HepG2 (cell line): ENCODE results near the gene IL24. TPM values are rescaled to one million over a fixed set of nuclear protein-coding genes. Genes with fewer than 3 reads are reported as not detected.

ENCODE experiments used
- ATAC-seq: fragments of 200-7000 bp; cut with Tn5 transposase; 3 replicates; pipeline ENCODE4 v1.9.1; 2020; ENCODE audit warnings: mild to moderate bottlenecking, moderate library complexity
- BruUV-seq: library from RNA; stranded (reverse); fragments of 400-500 nt; replicated peaks from 2 replicates; lab custom pipeline; 2021; lab: Mats Ljungman, UMichigan
- CTCF ChIA-PET: fragments of 300-600 bp; formaldehyde crosslinking; extraction: SDS; loops from one replicate; lab custom pipeline; 2021; ENCODE audit warnings: low total read pairs, inconsistent platforms, low intra/inter-chr PET ratio; lab: Yijun Ruan, JAX
- POLR2A ChIA-PET: fragments of 350-600 bp; sonication (Branson Sonifier 250); formaldehyde crosslinking; loops from one replicate; lab custom pipeline; 2020; ENCODE audit warnings: antibody characterized with exemption, inconsistent platforms; lab: Yijun Ruan, JAX
- DNase-seq: peaks from one replicate; pipeline ENCODE4 v3.0.0-alpha.2; 2015; ENCODE audit warnings: low spot score
- FAIRE-seq: peaks from 3 replicates; lab custom pipeline; 2011; peaks lifted over from hg19 to GRCh38; lab: Jason Lieb, UNC
- H2AFZ ChIP-seq: one replicate; pipeline ENCODE4 v1.6.1; 2011; ENCODE audit warnings: low read length, inconsistent platforms
- H3K27ac ChIP-seq: fragments of 300-600 bp; 3 replicates; pipeline ENCODE4 v1.8.0; 2011; ENCODE audit warnings: mixed run types, mild to moderate bottlenecking, mixed read lengths, low read length, inconsistent platforms; ENCODE audit not compliant: insufficient read depth; ENCODE audit errors: extremely low read length
- H3K27me3 ChIP-seq, 2 experiments: fragments of 200-600 bp in 1 of 2; 2 replicates in 1 of 2; 3 replicates in 1 of 2; pipeline versions ENCODE4 v1.6.0 to v1.8.0; 2011; ENCODE audit warnings: low read length in 2 of 2, mild to moderate bottlenecking in 2 of 2, moderate library complexity in 2 of 2, inconsistent platforms in 1 of 2; ENCODE audit not compliant: insufficient read depth in 2 of 2, control insufficient read depth in 1 of 2
- H3K36me3 ChIP-seq, 2 experiments: fragments of 200-600 bp in 1 of 2; replicated peaks in 1 of 2; 2 replicates in 1 of 2; 3 replicates in 1 of 2; pipeline versions ENCODE4 v1.5.1 to v1.8.0; 2011; ENCODE audit warnings: low read length in 2 of 2, inconsistent platforms in 1 of 2; ENCODE audit not compliant: insufficient read depth in 2 of 2, control insufficient read depth in 1 of 2
- H3K4me1 ChIP-seq: 2 replicates; pipeline ENCODE4 v1.5.1; 2012; ENCODE audit warnings: low read length, inconsistent platforms; ENCODE audit not compliant: insufficient read depth
- H3K4me2 ChIP-seq: 2 replicates; pipeline ENCODE4 v1.6.0; 2011; ENCODE audit warnings: low read depth, low read length, inconsistent platforms
- H3K4me3 ChIP-seq, 3 experiments: fragments of 200-600 bp in 1 of 3; sonication (generic), shearing (Covaris generic) in 1 of 3; replicated peaks in 1 of 3; 2 replicates each; pipeline ENCODE4 v1.5.1; 2011 to 2016; ENCODE audit warnings: low read length in 3 of 3, inconsistent platforms in 2 of 3, low read depth in 2 of 3, mild to moderate bottlenecking in 2 of 3, control low read depth in 1 of 3, mixed read lengths in 1 of 3; ENCODE audit not compliant: insufficient read depth in 1 of 3
- H3K79me2 ChIP-seq: one replicate; pipeline ENCODE4 v1.6.1; 2011; ENCODE audit warnings: low read length, inconsistent platforms; ENCODE audit not compliant: insufficient read depth
- H3K9ac ChIP-seq: 2 replicates; pipeline ENCODE4 v1.6.0; 2011; ENCODE audit warnings: mild to moderate bottlenecking, low read depth, low read length, inconsistent platforms; ENCODE audit not compliant: insufficient read depth
- H3K9me3 ChIP-seq: 2 replicates; pipeline ENCODE4 v1.5.1; 2012; ENCODE audit warnings: mild to moderate bottlenecking, low read length
- H4K20me1 ChIP-seq: 2 replicates; pipeline ENCODE4 v1.6.0; 2011; ENCODE audit warnings: inconsistent platforms, mild to moderate bottlenecking, low read length, moderate library complexity; ENCODE audit not compliant: insufficient read depth
- ARNT2 ChIP-seq: sonication (generic); formaldehyde crosslinking; IDR thresholded peaks from 2 replicates; pipeline ENCODE4 v1.8.0; 2022; ENCODE audit warnings: mild to moderate bottlenecking, low read depth, missing genetic modification reagents, moderate library complexity
- CHD4 ChIP-seq: fragments of 200-600 bp; sonication (generic); IDR thresholded peaks from 2 replicates; pipeline ENCODE4 v1.7.0; 2017; ENCODE audit warnings: mild to moderate bottlenecking, low read length, borderline replicate concordance
- KAT7 ChIP-seq: IDR thresholded peaks from 2 replicates; pipeline ENCODE4 v1.6.1; 2018; ENCODE audit warnings: borderline replicate concordance, missing compliant biosample characterization
- LCORL ChIP-seq, 2 experiments: fragments of 450-650 bp in 1 of 2; sonication (generic) in 1 of 2; formaldehyde crosslinking in 1 of 2; IDR thresholded peaks; 2 replicates each; pipeline versions ENCODE4 v1.5.0 to v1.6.1; 2017 to 2020; ENCODE audit warnings: antibody characterized with exemption in 1 of 2, missing genetic modification reagents in 1 of 2
- SNAI1 ChIP-seq: sonication (generic); formaldehyde crosslinking; IDR thresholded peaks from 2 replicates; pipeline ENCODE4 v1.5.0; 2020; ENCODE audit warnings: mild to moderate bottlenecking, missing genetic modification reagents, borderline replicate concordance
- TCF7L2 ChIP-seq: IDR thresholded peaks from 2 replicates; pipeline ENCODE4 v1.6.1; 2011; ENCODE audit warnings: mild to moderate bottlenecking, low read depth, low read length, moderate library complexity
- ZBTB20 ChIP-seq: sonication (generic); formaldehyde crosslinking; IDR thresholded peaks from 2 replicates; pipeline ENCODE4 v1.8.1; 2023; ENCODE audit warnings: missing genetic modification reagents, low read depth, mild to moderate bottlenecking, borderline replicate concordance
- ZNF816 ChIP-seq: sonication (generic); formaldehyde crosslinking; IDR thresholded peaks from 2 replicates; pipeline ENCODE4 v1.8.0; 2022; ENCODE audit warnings: missing genetic modification reagents, mild to moderate bottlenecking, borderline replicate concordance
- WGBS: methylation state at CpG from one replicate; pipeline ENCODE4 v1.1.6; 2017; ENCODE audit warnings: low lambda C conversion rate; 5-methylcytosine and 5-hydroxymethylcytosine counted together
- in situ Hi-C: cut with HindIII; loops from 2 replicates; pipeline ENCODE4 v1.10.0; 2017; ENCODE audit warnings: low pct_unique_long_range_greater_than_20kb; ENCODE audit not compliant: extremely low pct_ligation_motif_present
- intact Hi-C: fragments of 100-400 bp; cut with micrococcal nuclease; formaldehyde crosslinking; loops from one replicate; pipeline ENCODE4 v1.10.0; 2022; ENCODE audit not compliant: unreplicated experiment
- polyA plus RNA-seq, 8 experiments: library from polyadenylated mRNA; depleted of rRNA in 3 of 8; stranded (reverse) in 7 of 8; unstranded in 1 of 8; fragments of >200 nt; fragmentation: Illumina TruSeq in 4 of 8; extraction: Trizol in 4 of 8; gene quantifications; 2 replicates each; pipeline versions ENCODE4 v1.2.1 to v1.2.3, GENCODE V29; 2011 to 2016; ENCODE audit warnings: low read depth in 4 of 8, missing spikeins in 1 of 8, mixed read lengths in 1 of 8; ENCODE audit not compliant: insufficient read depth in 1 of 8
- total RNA-seq, 5 experiments: library from RNA; depleted of rRNA; stranded (reverse); fragments of >200 nt; fragmentation: Illumina TruSeq; extraction: Trizol; gene quantifications; 2 replicates each; pipeline ENCODE4 v1.2.3, GENCODE V29; 2016; ENCODE audit warnings: low read depth in 1 of 5
- TF ChIP-seq, protein P1 (sequence below): sonication (generic); formaldehyde crosslinking; conservative IDR thresholded peaks from 2 replicates; pipeline ENCODE4 v1.4.0; 2020; ENCODE audit warnings: missing genetic modification reagents
- TF ChIP-seq, protein P2 (sequence below): sonication (generic); formaldehyde crosslinking; IDR thresholded peaks from 2 replicates; pipeline ENCODE4 v1.8.1; 2023; ENCODE audit warnings: mild to moderate bottlenecking, missing genetic modification reagents
- TF ChIP-seq, protein P3 (sequence below): sonication (generic); formaldehyde crosslinking; IDR thresholded peaks from 2 replicates; pipeline ENCODE4 v1.4.0; 2020; ENCODE audit warnings: missing genetic modification reagents, borderline replicate concordance
- TF ChIP-seq, protein P4 (sequence below): conservative IDR thresholded peaks from 2 replicates; pipeline ENCODE4 v1.6.1; 2018; ENCODE audit warnings: missing genetic modification reagents
- TF ChIP-seq, protein P5 (sequence below): IDR thresholded peaks from 2 replicates; pipeline ENCODE4 v1.6.1; 2016; ENCODE audit warnings: low read depth, borderline replicate concordance

IL24 gene
- total and polyA plus RNA-seq, 2 of the 13 experiments (the other 11 are each of a cell fraction or from before 2014, with no cell fraction given): not detected

DNA sequence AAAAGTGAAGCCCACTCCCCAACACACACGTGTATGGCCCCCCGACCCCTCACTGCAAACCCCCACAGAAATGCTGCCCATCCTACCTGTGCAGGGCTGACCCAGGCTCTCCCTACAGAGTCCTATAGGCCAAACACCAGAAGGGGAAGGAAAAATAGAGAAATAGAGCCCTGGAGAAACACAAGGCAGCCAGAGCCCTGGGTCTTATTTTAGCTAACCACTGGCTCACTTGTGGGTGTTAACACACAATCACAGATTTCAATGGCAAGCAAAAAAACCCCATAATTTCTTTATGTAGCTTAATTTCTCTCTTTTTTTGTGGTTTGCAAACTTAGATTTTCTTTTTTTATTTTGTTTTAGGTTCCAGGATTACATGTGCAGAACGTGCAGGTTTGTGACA, 50.0 kb downstream of the IL24 start:
- POLR2A ChIA-PET: no interaction called here
- no peak for TF ChIP-seq CHD4
- TF ChIP-seq, protein P1, sequence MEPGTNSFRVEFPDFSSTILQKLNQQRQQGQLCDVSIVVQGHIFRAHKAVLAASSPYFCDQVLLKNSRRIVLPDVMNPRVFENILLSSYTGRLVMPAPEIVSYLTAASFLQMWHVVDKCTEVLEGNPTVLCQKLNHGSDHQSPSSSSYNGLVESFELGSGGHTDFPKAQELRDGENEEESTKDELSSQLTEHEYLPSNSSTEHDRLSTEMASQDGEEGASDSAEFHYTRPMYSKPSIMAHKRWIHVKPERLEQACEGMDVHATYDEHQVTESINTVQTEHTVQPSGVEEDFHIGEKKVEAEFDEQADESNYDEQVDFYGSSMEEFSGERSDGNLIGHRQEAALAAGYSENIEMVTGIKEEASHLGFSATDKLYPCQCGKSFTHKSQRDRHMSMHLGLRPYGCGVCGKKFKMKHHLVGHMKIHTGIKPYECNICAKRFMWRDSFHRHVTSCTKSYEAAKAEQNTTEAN (CRISPR knock-in tag): no peak
- TF ChIP-seq, protein P2, sequence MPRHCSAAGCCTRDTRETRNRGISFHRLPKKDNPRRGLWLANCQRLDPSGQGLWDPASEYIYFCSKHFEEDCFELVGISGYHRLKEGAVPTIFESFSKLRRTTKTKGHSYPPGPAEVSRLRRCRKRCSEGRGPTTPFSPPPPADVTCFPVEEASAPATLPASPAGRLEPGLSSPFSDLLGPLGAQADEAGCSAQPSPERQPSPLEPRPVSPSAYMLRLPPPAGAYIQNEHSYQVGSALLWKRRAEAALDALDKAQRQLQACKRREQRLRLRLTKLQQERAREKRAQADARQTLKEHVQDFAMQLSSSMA (CRISPR knock-in tag): no peak
- TF ChIP-seq TCF7L2: no peak
- TF ChIP-seq, protein P3, sequence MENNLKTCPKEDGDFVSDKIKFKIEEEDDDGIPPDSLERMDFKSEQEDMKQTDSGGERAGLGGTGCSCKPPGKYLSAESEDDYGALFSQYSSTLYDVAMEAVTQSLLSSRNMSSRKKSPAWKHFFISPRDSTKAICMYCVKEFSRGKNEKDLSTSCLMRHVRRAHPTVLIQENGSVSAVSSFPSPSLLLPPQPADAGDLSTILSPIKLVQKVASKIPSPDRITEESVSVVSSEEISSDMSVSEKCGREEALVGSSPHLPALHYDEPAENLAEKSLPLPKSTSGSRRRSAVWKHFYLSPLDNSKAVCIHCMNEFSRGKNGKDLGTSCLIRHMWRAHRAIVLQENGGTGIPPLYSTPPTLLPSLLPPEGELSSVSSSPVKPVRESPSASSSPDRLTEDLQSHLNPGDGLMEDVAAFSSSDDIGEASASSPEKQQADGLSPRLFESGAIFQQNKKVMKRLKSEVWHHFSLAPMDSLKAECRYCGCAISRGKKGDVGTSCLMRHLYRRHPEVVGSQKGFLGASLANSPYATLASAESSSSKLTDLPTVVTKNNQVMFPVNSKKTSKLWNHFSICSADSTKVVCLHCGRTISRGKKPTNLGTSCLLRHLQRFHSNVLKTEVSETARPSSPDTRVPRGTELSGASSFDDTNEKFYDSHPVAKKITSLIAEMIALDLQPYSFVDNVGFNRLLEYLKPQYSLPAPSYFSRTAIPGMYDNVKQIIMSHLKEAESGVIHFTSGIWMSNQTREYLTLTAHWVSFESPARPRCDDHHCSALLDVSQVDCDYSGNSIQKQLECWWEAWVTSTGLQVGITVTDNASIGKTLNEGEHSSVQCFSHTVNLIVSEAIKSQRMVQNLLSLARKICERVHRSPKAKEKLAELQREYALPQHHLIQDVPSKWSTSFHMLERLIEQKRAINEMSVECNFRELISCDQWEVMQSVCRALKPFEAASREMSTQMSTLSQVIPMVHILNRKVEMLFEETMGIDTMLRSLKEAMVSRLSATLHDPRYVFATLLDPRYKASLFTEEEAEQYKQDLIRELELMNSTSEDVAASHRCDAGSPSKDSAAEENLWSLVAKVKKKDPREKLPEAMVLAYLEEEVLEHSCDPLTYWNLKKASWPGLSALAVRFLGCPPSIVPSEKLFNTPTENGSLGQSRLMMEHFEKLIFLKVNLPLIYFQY: no peak
- TF ChIP-seq, protein P4, sequence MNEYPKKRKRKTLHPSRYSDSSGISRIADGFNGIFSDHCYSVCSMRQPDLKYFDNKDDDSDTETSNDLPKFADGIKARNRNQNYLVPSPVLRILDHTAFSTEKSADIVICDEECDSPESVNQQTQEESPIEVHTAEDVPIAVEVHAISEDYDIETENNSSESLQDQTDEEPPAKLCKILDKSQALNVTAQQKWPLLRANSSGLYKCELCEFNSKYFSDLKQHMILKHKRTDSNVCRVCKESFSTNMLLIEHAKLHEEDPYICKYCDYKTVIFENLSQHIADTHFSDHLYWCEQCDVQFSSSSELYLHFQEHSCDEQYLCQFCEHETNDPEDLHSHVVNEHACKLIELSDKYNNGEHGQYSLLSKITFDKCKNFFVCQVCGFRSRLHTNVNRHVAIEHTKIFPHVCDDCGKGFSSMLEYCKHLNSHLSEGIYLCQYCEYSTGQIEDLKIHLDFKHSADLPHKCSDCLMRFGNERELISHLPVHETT (CRISPR knock-in tag): no peak
- TF ChIP-seq, protein P5, sequence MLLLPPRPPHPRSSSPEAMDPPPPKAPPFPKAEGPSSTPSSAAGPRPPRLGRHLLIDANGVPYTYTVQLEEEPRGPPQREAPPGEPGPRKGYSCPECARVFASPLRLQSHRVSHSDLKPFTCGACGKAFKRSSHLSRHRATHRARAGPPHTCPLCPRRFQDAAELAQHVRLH (CRISPR knock-in tag): no peak
- TF ChIP-seq SNAI1: no peak
- no peak for TF ChIP-seq ZNF816 (CRISPR knock-in tag)
- no peak for TF ChIP-seq ARNT2 (CRISPR knock-in tag)
- no peak for TF ChIP-seq LCORL (IDR thresholded peaks at IDR 0.05)
- no peak for TF ChIP-seq LCORL (CRISPR knock-in tag; IDR thresholded peaks at IDR 0.05)
- TF ChIP-seq ZBTB20 (CRISPR knock-in tag): no peak
- TF ChIP-seq KAT7: no peak
- CTCF ChIA-PET: no interaction called here

More for the DNA sequence above, 50.0 kb downstream of the IL24 start:
- ATAC-seq (no peak), FAIRE-seq (no peak), DNase-seq (no peak)
- Histone ChIP-seq H3K27me3 (no peaks in the 10 kb centered on the region; a peak in 2 of 5 replicates), H4K20me1 (no peaks in the 10 kb centered on the region), H3K27ac (no peak overlapping the region), H3K9ac (no peak overlapping the region), H3K4me3 (no peak overlapping the region), H2AFZ (no peak overlapping the region), H3K4me1 (peaks cover 44% of the 10 kb centered on the region), H3K9me3 (0 out of 2 replicates have a peak, but pooled peaks cover 7% of the 10 kb centered on the region), H3K36me3 (no peaks in the 10 kb centered on the region), H3K4me2 (no peak overlapping the region), H3K79me2 (no peaks in the 10 kb centered on the region)
- intact Hi-C loops (no loop called here), in situ Hi-C loops (no loop called here)
- no TSS peak for BruUV-seq
- 48% methylated on average over 3 of the region's 3 CpGs for WGBS
